ENCODE measurements around the gene SCN4A.

SCN4A gene

GRCh38 chr17:63939884-63940283 lies 32.8 kb downstream of the SCN4A start:
- DNase-seq (ENCODE audit: low read depth) = no peak
- H3K4me3 ChIP-seq (ENCODE audit: low read depth, low read length) = no peak overlapping the region
- TF ChIP-seq POLR2A (IDR thresholded peaks at IDR 0.05; ENCODE audit: extremely low read depth, insufficient read length) (no peak), MYC (IDR thresholded peaks at IDR 0.05; ENCODE audit: low read depth, low read length) (no peak), MAX (IDR thresholded peaks at IDR 0.05; ENCODE audit: low read depth, low read length) (no peak)
- TF ChIP-seq, protein P1, sequence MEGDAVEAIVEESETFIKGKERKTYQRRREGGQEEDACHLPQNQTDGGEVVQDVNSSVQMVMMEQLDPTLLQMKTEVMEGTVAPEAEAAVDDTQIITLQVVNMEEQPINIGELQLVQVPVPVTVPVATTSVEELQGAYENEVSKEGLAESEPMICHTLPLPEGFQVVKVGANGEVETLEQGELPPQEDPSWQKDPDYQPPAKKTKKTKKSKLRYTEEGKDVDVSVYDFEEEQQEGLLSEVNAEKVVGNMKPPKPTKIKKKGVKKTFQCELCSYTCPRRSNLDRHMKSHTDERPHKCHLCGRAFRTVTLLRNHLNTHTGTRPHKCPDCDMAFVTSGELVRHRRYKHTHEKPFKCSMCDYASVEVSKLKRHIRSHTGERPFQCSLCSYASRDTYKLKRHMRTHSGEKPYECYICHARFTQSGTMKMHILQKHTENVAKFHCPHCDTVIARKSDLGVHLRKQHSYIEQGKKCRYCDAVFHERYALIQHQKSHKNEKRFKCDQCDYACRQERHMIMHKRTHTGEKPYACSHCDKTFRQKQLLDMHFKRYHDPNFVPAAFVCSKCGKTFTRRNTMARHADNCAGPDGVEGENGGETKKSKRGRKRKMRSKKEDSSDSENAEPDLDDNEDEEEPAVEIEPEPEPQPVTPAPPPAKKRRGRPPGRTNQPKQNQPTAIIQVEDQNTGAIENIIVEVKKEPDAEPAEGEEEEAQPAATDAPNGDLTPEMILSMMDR (IDR thresholded peaks at IDR 0.05; ENCODE audit: low read depth, low read length) = no peak

DNA sequence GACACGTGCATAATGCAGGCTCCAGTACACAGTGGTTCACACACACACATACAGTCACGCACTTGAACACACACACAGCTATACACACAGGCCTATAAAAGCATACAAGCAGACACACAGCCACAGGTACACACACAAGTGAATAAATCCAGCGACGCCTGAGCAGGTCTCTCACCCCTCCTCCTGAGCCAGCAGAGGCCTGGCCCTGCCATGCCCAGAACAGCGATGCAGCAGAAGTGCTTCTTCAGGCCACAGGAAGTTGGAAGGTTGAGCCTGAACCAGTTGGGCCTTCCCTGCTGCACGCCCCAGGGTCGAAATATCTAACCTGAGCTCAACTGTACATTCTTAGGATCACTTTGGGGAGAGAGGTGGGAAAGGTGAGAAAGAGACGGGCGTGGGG lies 33.3 kb downstream of the SCN4A start:
- no peak overlapping the region for H3K4me3 ChIP-seq (ENCODE audit: low read depth, low read length)
- no peak for DNase-seq (ENCODE audit: low read depth)
- TF ChIP-seq, protein P1 (IDR thresholded peaks at IDR 0.05; ENCODE audit: low read depth, low read length) = no peak
- TF ChIP-seq MAX (IDR thresholded peaks at IDR 0.05; ENCODE audit: low read depth, low read length) = no peak
- no peak for TF ChIP-seq MYC (IDR thresholded peaks at IDR 0.05; ENCODE audit: low read depth, low read length)
- no peak for TF ChIP-seq POLR2A (IDR thresholded peaks at IDR 0.05; ENCODE audit: extremely low read depth, insufficient read length)

GRCh38 chr17:63937920-63938319 lies 34.8 kb downstream of the SCN4A start:
- no peak for DNase-seq (ENCODE audit: low read depth)
- no peak for TF ChIP-seq POLR2A (IDR thresholded peaks at IDR 0.05; ENCODE audit: extremely low read depth, insufficient read length)
- TF ChIP-seq MYC (IDR thresholded peaks at IDR 0.05; ENCODE audit: low read depth, low read length) = no peak
- TF ChIP-seq MAX (IDR thresholded peaks at IDR 0.05; ENCODE audit: low read depth, low read length) = no peak
- TF ChIP-seq, protein P1 (IDR thresholded peaks at IDR 0.05; ENCODE audit: low read depth, low read length) = no peak
- H3K4me3 ChIP-seq (ENCODE audit: low read depth, low read length) = no peak overlapping the region

- TF ChIP-seq, protein P1 (IDR thresholded peaks at IDR 0.05; ENCODE audit: low read depth, low read length) = no peak
- TF ChIP-seq MYC (IDR thresholded peaks at IDR 0.05; ENCODE audit: low read depth, low read length) (no peak), MAX (IDR thresholded peaks at IDR 0.05; ENCODE audit: low read depth, low read length) (no peak), POLR2A (IDR thresholded peaks at IDR 0.05; ENCODE audit: extremely low read depth, insufficient read length) (no peak)
- H3K4me3 ChIP-seq (ENCODE audit: low read depth, low read length) = no peak overlapping the region
- DNase-seq (ENCODE audit: low read depth) = no peak
Observed at GRCh38 chr17:63937319-63937718, 35.4 kb downstream of the SCN4A start.

- TF ChIP-seq POLR2A (IDR thresholded peaks at IDR 0.05; ENCODE audit: extremely low read depth, insufficient read length) (no peak), MYC (IDR thresholded peaks at IDR 0.05; ENCODE audit: low read depth, low read length) (no peak), MAX (IDR thresholded peaks at IDR 0.05; ENCODE audit: low read depth, low read length) (no peak)
- TF ChIP-seq, protein P1 (IDR thresholded peaks at IDR 0.05; ENCODE audit: low read depth, low read length) = no peak
- no peak overlapping the region for H3K4me3 ChIP-seq (ENCODE audit: low read depth, low read length)
- no peak for DNase-seq (ENCODE audit: low read depth)
Observed at GRCh38 chr17:63934183-63935112, 38.3 kb downstream of the SCN4A start.

Measured in NB4 (cell line).